H9 (cell line): ENCODE data around the gene KIAA0753. TPM values are rescaled to one million over a fixed set of nuclear protein-coding genes. Genes with fewer than 3 reads are reported as not detected.
A peak's percentile ranks its signal among the peaks of the same experiment; 100 is the strongest.

ENCODE experiments used
- DNase-seq: peaks from one replicate; pipeline ENCODE4 v3.0.0-alpha.2; 2017
- H2AFZ ChIP-seq: one replicate; pipeline ENCODE4 v1.6.1; 2013; ENCODE audit warnings: mild to moderate bottlenecking, low read length, control low read depth, moderate library complexity
- H2AK5ac ChIP-seq: 2 replicates; pipeline ENCODE4 v1.6.1; 2013; ENCODE audit warnings: low read length, control low read depth, mixed read lengths; ENCODE audit not compliant: insufficient read length
- H2BK120ac ChIP-seq: one replicate; pipeline ENCODE4 v1.6.1; 2013; ENCODE audit warnings: low read depth, mild to moderate bottlenecking, low read length, control low read depth, inconsistent platforms; ENCODE audit not compliant: poor library complexity, severe bottlenecking
- H2BK12ac ChIP-seq: 2 replicates; pipeline ENCODE4 v1.6.1; 2013; ENCODE audit warnings: low read length, control low read depth, mixed read lengths, low read depth; ENCODE audit not compliant: insufficient read length
- H2BK15ac ChIP-seq: 2 replicates; pipeline ENCODE4 v1.6.1; 2013; ENCODE audit warnings: low read depth, low read length, control low read depth
- H2BK20ac ChIP-seq: one replicate; pipeline ENCODE4 v1.6.1; 2013; ENCODE audit warnings: low read depth, mild to moderate bottlenecking, low read length, control low read depth, inconsistent platforms; ENCODE audit not compliant: poor library complexity, severe bottlenecking
- H2BK5ac ChIP-seq: 2 replicates; pipeline ENCODE4 v1.6.1; 2013; ENCODE audit warnings: low read length, control low read depth, mixed read lengths; ENCODE audit not compliant: insufficient read length
- H3K14ac ChIP-seq: 2 replicates; pipeline ENCODE4 v1.6.1; 2013; ENCODE audit warnings: low read length, control low read depth; ENCODE audit not compliant: insufficient read depth
- H3K18ac ChIP-seq: 2 replicates; pipeline ENCODE4 v1.6.1; 2013; ENCODE audit warnings: low read depth, mild to moderate bottlenecking, mixed read lengths, low read length, control low read depth; ENCODE audit not compliant: insufficient read length
- H3K23ac ChIP-seq: 2 replicates; pipeline ENCODE4 v1.6.1; 2013; ENCODE audit warnings: low read length, control low read depth, mixed read lengths, low read depth; ENCODE audit not compliant: insufficient read length
- H3K23me2 ChIP-seq: 2 replicates; pipeline ENCODE4 v1.6.1; 2013; ENCODE audit warnings: low read depth, mild to moderate bottlenecking, mixed read lengths, low read length, control low read depth; ENCODE audit not compliant: insufficient read length, poor library complexity, severe bottlenecking
- H3K27ac ChIP-seq: 2 replicates; pipeline ENCODE4 v1.5.1; 2013; ENCODE audit warnings: low read length, control low read depth, mixed read lengths, low read depth; ENCODE audit not compliant: insufficient read length
- H3K27me3 ChIP-seq: 2 replicates; pipeline ENCODE4 v1.6.1; 2013; ENCODE audit warnings: low read length, control low read depth, inconsistent platforms; ENCODE audit not compliant: insufficient read depth
- H3K4ac ChIP-seq: 2 replicates; pipeline ENCODE4 v1.6.1; 2013; ENCODE audit warnings: low read depth, mild to moderate bottlenecking, control low read depth, inconsistent platforms, low read length, moderate library complexity
- H3K4me1 ChIP-seq: 2 replicates; pipeline ENCODE4 v1.6.1; 2013; ENCODE audit warnings: low read length, control low read depth, inconsistent platforms; ENCODE audit not compliant: insufficient read depth
- H3K4me2 ChIP-seq: 2 replicates; pipeline ENCODE4 v1.6.1; 2013; ENCODE audit warnings: low read length, control low read depth, mixed read lengths; ENCODE audit not compliant: insufficient read length, insufficient read depth
- H3K56ac ChIP-seq: 2 replicates; pipeline ENCODE4 v1.6.1; 2013; ENCODE audit warnings: low read depth, mild to moderate bottlenecking, mixed read lengths, low read length, control low read depth; ENCODE audit not compliant: insufficient read length
- H3K79me1 ChIP-seq: 2 replicates; pipeline ENCODE4 v1.6.1; 2013; ENCODE audit warnings: low read depth, mild to moderate bottlenecking, moderate library complexity, low read length, control low read depth, inconsistent platforms; ENCODE audit not compliant: insufficient read depth, poor library complexity, severe bottlenecking
- H3K79me2 ChIP-seq: 2 replicates; pipeline ENCODE4 v1.6.1; 2013; ENCODE audit warnings: low read length, control low read depth, inconsistent platforms; ENCODE audit not compliant: insufficient read depth
- H3K9ac ChIP-seq: 2 replicates; pipeline ENCODE4 v1.6.1; 2013; ENCODE audit warnings: low read length, control low read depth, mixed read lengths; ENCODE audit not compliant: insufficient read length; ENCODE audit errors: extremely low read depth
- H3K9me3 ChIP-seq: one replicate; pipeline ENCODE4 v1.6.1; 2013; ENCODE audit warnings: low read depth, low read length, inconsistent platforms; ENCODE audit not compliant: control insufficient read depth
- H3T11ph ChIP-seq: one replicate; pipeline ENCODE4 v1.6.1; 2013; ENCODE audit warnings: mild to moderate bottlenecking, low read length, control low read depth, inconsistent platforms
- H4K20me1 ChIP-seq: one replicate; pipeline ENCODE4 v1.6.1; 2013; ENCODE audit not compliant: control insufficient read depth, insufficient read length, insufficient read depth
- H4K5ac ChIP-seq: 2 replicates; pipeline ENCODE4 v1.6.1; 2013; ENCODE audit warnings: low read depth, mild to moderate bottlenecking, mixed read lengths, low read length, control low read depth; ENCODE audit not compliant: insufficient read length
- H4K8ac ChIP-seq: replicated peaks from 2 replicates; pipeline ENCODE4 v1.6.1; 2013; ENCODE audit warnings: low read length, control low read depth, mixed read lengths, low read depth; ENCODE audit not compliant: insufficient read length
- H4K91ac ChIP-seq: 2 replicates; pipeline ENCODE4 v1.6.1; 2013; ENCODE audit warnings: low read depth, mild to moderate bottlenecking, moderate library complexity, mixed read lengths, low read length, control low read depth; ENCODE audit not compliant: insufficient read length
- H3K27ac Mint-ChIP-seq, 3 experiments: 2 replicates in 2 of 3; 3 replicates in 1 of 3; pipeline ENCODE4 v1.8.0; 2020 to 2021; ENCODE audit warnings: mixed read lengths in 3 of 3, mild to moderate bottlenecking in 1 of 3, moderate library complexity in 1 of 3
- H3K27me3 Mint-ChIP-seq: 2 replicates; pipeline ENCODE4 v1.8.0; 2021; ENCODE audit warnings: low read depth, mild to moderate bottlenecking, moderate library complexity, mixed read lengths
- H3K36me3 Mint-ChIP-seq, 3 experiments: 2 replicates in 2 of 3; 3 replicates in 1 of 3; pipeline ENCODE4 v1.8.0; 2020 to 2021; ENCODE audit warnings: low read depth in 3 of 3, mixed read lengths in 3 of 3; ENCODE audit not compliant: insufficient read depth in 1 of 3
- H3K4me1 Mint-ChIP-seq, 2 experiments: 2 replicates each; pipeline ENCODE4 v1.8.0; 2020; ENCODE audit warnings: mixed read lengths in 2 of 2
- H3K4me3 Mint-ChIP-seq, 2 experiments: 2 replicates in 1 of 2; 3 replicates in 1 of 2; pipeline ENCODE4 v1.8.0; 2020 to 2021; ENCODE audit warnings: mild to moderate bottlenecking in 2 of 2, mixed read lengths in 2 of 2, moderate library complexity in 1 of 2
- H3K9me3 Mint-ChIP-seq, 2 experiments: 2 replicates in 1 of 2; 3 replicates in 1 of 2; pipeline ENCODE4 v1.8.0; 2020; ENCODE audit warnings: mild to moderate bottlenecking in 2 of 2, mixed read lengths in 2 of 2, moderate library complexity in 1 of 2
- CTCF ChIP-seq: fragments of 200-600 bp; sonication (generic); conservative IDR thresholded peaks from 3 replicates; pipeline ENCODE4 v1.8.0; 2021; ENCODE audit warnings: antibody characterized with exemption, mild to moderate bottlenecking
- WGBS: extraction: QIAGEN DNeasy Blood & Tissue Kit; methylation state at CpG from one replicate; pipeline ENCODE4 v1.1.7; 2013; ENCODE audit warnings: missing lambda C conversion rate, low lambda C conversion rate, mixed read lengths; ENCODE audit not compliant: insufficient read length; ENCODE audit errors: extremely low coverage; 5-methylcytosine and 5-hydroxymethylcytosine counted together
- total RNA-seq: library from RNA; stranded (reverse); gene quantifications from 2 replicates; pipeline ENCODE4 v1.2.1, GENCODE V29; 2021

The KIAA0753 gene
- total RNA-seq, 1 experiment from 2014 or later, result 37.2 TPM

- no peaks in the 10 kb centered on the region; a peak in 1 of 5 replicates for H3K9me3 Mint-ChIP-seq
- no peak for TF ChIP-seq CTCF
- H3K23ac ChIP-seq, result no peak within 1 kb of the TSS
- no peak within 1 kb of the TSS for H3K9ac ChIP-seq
- no peak within 1 kb of the TSS for H3K4ac ChIP-seq
- H3K79me2 ChIP-seq, result no peaks in the 10 kb centered on the region
- H3K14ac ChIP-seq, result no peak within 1 kb of the TSS; the same call in 1 of the 2 replicates
- H4K91ac ChIP-seq, result no peak within 1 kb of the TSS
- no peak within 1 kb of the TSS for H3T11ph ChIP-seq
- peaks cover 25 to 38% of the 10 kb centered on the region in 2 experiments for H3K4me1 Mint-ChIP-seq
- no peak within 1 kb of the TSS for H3K56ac ChIP-seq
- no peak within 1 kb of the TSS for H2AFZ ChIP-seq
- no peak within 1 kb of the TSS for H2BK120ac ChIP-seq
- no peaks in the 10 kb centered on the region for H3K9me3 ChIP-seq
- H3K36me3 Mint-ChIP-seq, result no peaks in the 10 kb centered on the region; a peak in 1 of 7 replicates
- peak within 1 kb of the TSS; percentile 57 for H3K4me2 ChIP-seq
- H4K5ac ChIP-seq, result no peak within 1 kb of the TSS
- peaks cover 8% of the 10 kb centered on the region for H3K23me2 ChIP-seq
- H4K20me1 ChIP-seq, result no peaks in the 10 kb centered on the region
- no CpG with 5 or more reads among the region's 122 CpGs for WGBS
- H3K18ac ChIP-seq, result no peak within 1 kb of the TSS
- no peak within 1 kb of the TSS for H2BK5ac ChIP-seq
- peaks cover 69% of the 10 kb centered on the region for H3K27me3 Mint-ChIP-seq
- no peak within 1 kb of the TSS for H2BK15ac ChIP-seq
- H4K8ac ChIP-seq, result no peak within 1 kb of the TSS
- no peak within 1 kb of the TSS for H2BK20ac ChIP-seq
- DNase-seq, result no peak
- H3K27ac ChIP-seq, result no peak within 1 kb of the TSS
- H2BK12ac ChIP-seq, result no peak within 1 kb of the TSS
- peaks cover 21% of the 10 kb centered on the region for H3K27me3 ChIP-seq
- peak within 1 kb of the TSS; percentile 70 to 84 for H3K4me3 Mint-ChIP-seq
- no peaks in the 10 kb centered on the region for H3K79me1 ChIP-seq
- H3K4me1 ChIP-seq, result no peaks in the 10 kb centered on the region
- H2AK5ac ChIP-seq, result no peak within 1 kb of the TSS
- no peak within 1 kb of the TSS for H3K27ac Mint-ChIP-seq
These were observed 84.1 kb downstream of the KIAA0753 start, which contains the start of gene PITPNM3 for GRCh38 chr17:6556121-6557039. Gene PITPNM3, minus strand, starts transcription at chr17:6556555. Its CDS starts 149 bp downstream, at chr17:6556406.
